ENCODE results near the gene SRL. TPM values are rescaled to one million over a fixed set of nuclear protein-coding genes. Genes with fewer than 3 reads are reported as not detected.

The SRL gene
- total RNA-seq, 2 donors from 2014 or later: 2.6 to 5.3 TPM

GRCh38 chr16:4217204-4218131 lies 24.4 kb downstream of the SRL start:
- H3K27ac ChIP-seq: peak overlapping the region; percentile 33 to 66

DNA sequence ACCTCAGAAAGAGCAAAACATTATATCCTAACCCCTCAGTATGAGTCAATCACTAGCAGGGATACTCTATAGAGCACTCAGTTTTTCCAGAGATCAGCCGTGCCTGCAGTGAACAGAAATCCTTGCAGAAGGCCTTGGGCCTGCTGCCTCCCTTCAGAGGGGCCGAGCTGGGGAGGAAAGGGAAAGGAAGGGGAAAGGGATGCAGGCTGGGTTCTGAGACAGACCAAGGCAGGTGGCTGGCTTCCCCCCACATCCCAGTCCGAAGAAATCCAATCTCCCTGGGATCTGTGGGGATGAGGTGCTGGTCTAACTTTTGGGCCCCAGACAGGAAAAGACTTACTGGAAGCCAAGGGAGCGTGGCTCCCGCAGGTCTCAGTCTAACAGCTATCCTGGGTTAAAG lies 25.3 kb downstream of the SRL start:
- Histone ChIP-seq H3K27me3 (replicated peaks; ENCODE audit: insufficient read depth) (no peaks in the 10 kb centered on the region), H3K9me3 (no peaks in the 10 kb centered on the region), H3K4me3 (no peak overlapping the region), H3K4me1 (replicated peaks) (peaks cover 9% of the 10 kb centered on the region), H3K36me3 (no peaks in the 10 kb centered on the region), H3K27ac (peak overlapping the region in 1 of 2 donors; percentile 66)
- DNase-seq (ENCODE audit: low spot score): no peak
- TF ChIP-seq, protein P1, sequence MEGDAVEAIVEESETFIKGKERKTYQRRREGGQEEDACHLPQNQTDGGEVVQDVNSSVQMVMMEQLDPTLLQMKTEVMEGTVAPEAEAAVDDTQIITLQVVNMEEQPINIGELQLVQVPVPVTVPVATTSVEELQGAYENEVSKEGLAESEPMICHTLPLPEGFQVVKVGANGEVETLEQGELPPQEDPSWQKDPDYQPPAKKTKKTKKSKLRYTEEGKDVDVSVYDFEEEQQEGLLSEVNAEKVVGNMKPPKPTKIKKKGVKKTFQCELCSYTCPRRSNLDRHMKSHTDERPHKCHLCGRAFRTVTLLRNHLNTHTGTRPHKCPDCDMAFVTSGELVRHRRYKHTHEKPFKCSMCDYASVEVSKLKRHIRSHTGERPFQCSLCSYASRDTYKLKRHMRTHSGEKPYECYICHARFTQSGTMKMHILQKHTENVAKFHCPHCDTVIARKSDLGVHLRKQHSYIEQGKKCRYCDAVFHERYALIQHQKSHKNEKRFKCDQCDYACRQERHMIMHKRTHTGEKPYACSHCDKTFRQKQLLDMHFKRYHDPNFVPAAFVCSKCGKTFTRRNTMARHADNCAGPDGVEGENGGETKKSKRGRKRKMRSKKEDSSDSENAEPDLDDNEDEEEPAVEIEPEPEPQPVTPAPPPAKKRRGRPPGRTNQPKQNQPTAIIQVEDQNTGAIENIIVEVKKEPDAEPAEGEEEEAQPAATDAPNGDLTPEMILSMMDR (IDR thresholded peaks at IDR 0.05): no peak
- TF ChIP-seq POLR2A (IDR thresholded peaks at IDR 0.05): no peak
- no peak for TF ChIP-seq POLR2AphosphoS5 (IDR thresholded peaks at IDR 0.05)
- 74% methylated on average over 5 of the region's 5 CpGs for WGBS
- intact Hi-C loops (cut with DNase I): loop anchor here (5.0 kb wide), 1 partner anchor 36 kb away; no protein-coding TSS in a partner anchor

More at GRCh38 chr16:4217204-4218131, 24.4 kb downstream of the SRL start:
- Histone ChIP-seq H3K27me3 (replicated peaks; ENCODE audit: insufficient read depth) (no peaks in the 10 kb centered on the region), H3K9me3 (no peaks in the 10 kb centered on the region), H3K36me3 (no peaks in the 10 kb centered on the region), H3K4me1 (replicated peaks) (peaks cover 9% of the 10 kb centered on the region), H3K4me3 (no peak overlapping the region)
- DNase-seq (ENCODE audit: low spot score): peak; percentile 59
- 26% methylated on average over 19 of the region's 20 CpGs for WGBS
- intact Hi-C loops (cut with DNase I): loop anchor here (5.0 kb wide), 1 partner anchor 35 kb away; no protein-coding TSS in a partner anchor
- peak; percentile 22 for TF ChIP-seq POLR2A (IDR thresholded peaks at IDR 0.05)
- peak; percentile 70 for TF ChIP-seq POLR2AphosphoS5 (IDR thresholded peaks at IDR 0.05)
- TF ChIP-seq, protein P1 (IDR thresholded peaks at IDR 0.05): no peak

- Histone ChIP-seq H3K36me3 (no peaks in the 10 kb centered on the region), H3K27me3 (replicated peaks; ENCODE audit: insufficient read depth) (no peaks in the 10 kb centered on the region), H3K4me1 (replicated peaks) (peaks cover 9% of the 10 kb centered on the region), H3K27ac (no peak overlapping the region), H3K9me3 (no peaks in the 10 kb centered on the region), H3K4me3 (no peak overlapping the region)
- 81% methylated on average over 2 of the region's 2 CpGs for WGBS
- intact Hi-C loops (cut with DNase I): loop anchor here (5.0 kb wide), 1 partner anchor 37 kb away; no protein-coding TSS in a partner anchor
- TF ChIP-seq POLR2AphosphoS5 (IDR thresholded peaks at IDR 0.05) (no peak), POLR2A (IDR thresholded peaks at IDR 0.05) (no peak)
- TF ChIP-seq, protein P1 (IDR thresholded peaks at IDR 0.05): no peak
- no peak for DNase-seq (ENCODE audit: low spot score)
Observed at GRCh38 chr16:4215106-4215505, 26.8 kb downstream of the SRL start.

- Histone ChIP-seq H3K27ac (peak overlapping the region; percentile 30 to 31), H3K4me3 (no peak overlapping the region), H3K36me3 (no peaks in the 10 kb centered on the region), H3K4me1 (replicated peaks) (peaks cover 9% of the 10 kb centered on the region), H3K9me3 (no peaks in the 10 kb centered on the region), H3K27me3 (replicated peaks; ENCODE audit: insufficient read depth) (no peaks in the 10 kb centered on the region)
- 58% methylated on average over 7 of the region's 7 CpGs for WGBS
- intact Hi-C loops (cut with DNase I): no loop called here
- TF ChIP-seq, protein P1 (IDR thresholded peaks at IDR 0.05): no peak
- TF ChIP-seq POLR2A (IDR thresholded peaks at IDR 0.05): no peak
- TF ChIP-seq POLR2AphosphoS5 (IDR thresholded peaks at IDR 0.05): peak; percentile 66
- DNase-seq (ENCODE audit: low spot score): no peak
Observed at GRCh38 chr16:4214215-4214621, 27.7 kb downstream of the SRL start.

All from prostate gland (tissue), 2 donors.